BJ (cell line): Measurements from ENCODE around the gene CACNG7. TPM values are rescaled to one million over a fixed set of nuclear protein-coding genes. Genes with fewer than 3 reads are reported as not detected.

Experiments used
- CTCF ChIA-PET: fragments of 350-600 bp; formaldehyde crosslinking; extraction: SDS; loops from one replicate; lab custom pipeline; 2021; ENCODE audit warnings: antibody characterized with exemption, inconsistent platforms; lab: Yijun Ruan, JAX
- POLR2A ChIA-PET: fragments of 300-600 bp; sonication (Branson Sonifier 250); formaldehyde crosslinking; extraction: SDS; loops from one replicate; lab custom pipeline; 2021; ENCODE audit warnings: antibody characterized with exemption; lab: Charles Lee
- DNase-seq: peaks from one replicate; pipeline ENCODE4 v3.0.0-alpha.2; 2011; ENCODE audit warnings: low read depth
- H3K27me3 ChIP-seq: 2 replicates; pipeline ENCODE4 v1.6.0; 2011; ENCODE audit warnings: low read length; ENCODE audit not compliant: control insufficient read depth, insufficient read depth
- H3K36me3 ChIP-seq: 2 replicates; pipeline ENCODE4 v1.5.1; 2011; ENCODE audit warnings: low read length; ENCODE audit not compliant: control insufficient read depth, insufficient read depth
- H3K4me3 ChIP-seq: 2 replicates; pipeline ENCODE4 v1.5.1; 2011; ENCODE audit warnings: low read depth, mild to moderate bottlenecking, control low read depth, low read length
- polyA plus RNA-seq: library from polyadenylated mRNA; depleted of rRNA; stranded (reverse); fragments of >200 nt; gene quantifications from 2 replicates; pipeline ENCODE4 v1.2.3, GENCODE V29; 2011
- TF ChIP-seq, protein P1 (sequence below): IDR thresholded peaks from 2 replicates; pipeline ENCODE4 v1.5.1; 2011; ENCODE audit warnings: low read depth, mild to moderate bottlenecking, control low read depth, inconsistent platforms, low read length, moderate library complexity; ENCODE audit not compliant: insufficient read depth

The CACNG7 gene
- polyA plus RNA-seq, 1 experiment = 0.90 TPM

GRCh38 chr19:53978975-53979801 lies 70.1 kb downstream of the CACNG7 start:
- Histone ChIP-seq H3K36me3 (no peaks in the 10 kb centered on the region), H3K4me3 (peak overlapping the region; percentile 45), H3K27me3 (peaks cover 7% of the 10 kb centered on the region; the same call in 1 of the 2 replicates)
- CTCF ChIA-PET = no interaction called here
- POLR2A ChIA-PET = no interaction called here
- TF ChIP-seq, protein P1, sequence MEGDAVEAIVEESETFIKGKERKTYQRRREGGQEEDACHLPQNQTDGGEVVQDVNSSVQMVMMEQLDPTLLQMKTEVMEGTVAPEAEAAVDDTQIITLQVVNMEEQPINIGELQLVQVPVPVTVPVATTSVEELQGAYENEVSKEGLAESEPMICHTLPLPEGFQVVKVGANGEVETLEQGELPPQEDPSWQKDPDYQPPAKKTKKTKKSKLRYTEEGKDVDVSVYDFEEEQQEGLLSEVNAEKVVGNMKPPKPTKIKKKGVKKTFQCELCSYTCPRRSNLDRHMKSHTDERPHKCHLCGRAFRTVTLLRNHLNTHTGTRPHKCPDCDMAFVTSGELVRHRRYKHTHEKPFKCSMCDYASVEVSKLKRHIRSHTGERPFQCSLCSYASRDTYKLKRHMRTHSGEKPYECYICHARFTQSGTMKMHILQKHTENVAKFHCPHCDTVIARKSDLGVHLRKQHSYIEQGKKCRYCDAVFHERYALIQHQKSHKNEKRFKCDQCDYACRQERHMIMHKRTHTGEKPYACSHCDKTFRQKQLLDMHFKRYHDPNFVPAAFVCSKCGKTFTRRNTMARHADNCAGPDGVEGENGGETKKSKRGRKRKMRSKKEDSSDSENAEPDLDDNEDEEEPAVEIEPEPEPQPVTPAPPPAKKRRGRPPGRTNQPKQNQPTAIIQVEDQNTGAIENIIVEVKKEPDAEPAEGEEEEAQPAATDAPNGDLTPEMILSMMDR = no peak
- DNase-seq = no peak

GRCh38 chr19:53980539-53981375 lies 71.7 kb downstream of the CACNG7 start:
- ChIA-PET CTCF (interaction anchor here (1.0 to 1.6 kb wide), 2 partner anchors 43 to 134 kb away, joined by 4 to 5 read pairs; no protein-coding TSS in a partner anchor), POLR2A (interaction anchor here (0.8 kb wide), 1 partner anchor 111 kb away, joined by 9 read pairs; no protein-coding TSS in a partner anchor)
- H3K4me3 ChIP-seq = peak overlapping the region; percentile 45

GRCh38 chr19:53981376-53981951 lies 72.4 kb downstream of the CACNG7 start:
- H3K36me3 ChIP-seq = no peaks in the 10 kb centered on the region
- peaks cover 7% of the 10 kb centered on the region; the same call in 1 of the 2 replicates for H3K27me3 ChIP-seq
- no peak for DNase-seq
- POLR2A ChIA-PET = no interaction called here
- TF ChIP-seq, protein P1 = no peak
- CTCF ChIA-PET = interaction anchor here (1.6 kb wide), 1 partner anchor 42 kb away, joined by 5 read pairs; no protein-coding TSS in a partner anchor
- no peak overlapping the region for H3K4me3 ChIP-seq

More at GRCh38 chr19:53980539-53981375, 71.7 kb downstream of the CACNG7 start:
- TF ChIP-seq, protein P1 = no peak
- Histone ChIP-seq H3K36me3 (no peaks in the 10 kb centered on the region), H3K27me3 (peaks cover 7% of the 10 kb centered on the region; the same call in 1 of the 2 replicates)
- no peak for DNase-seq

DNA sequence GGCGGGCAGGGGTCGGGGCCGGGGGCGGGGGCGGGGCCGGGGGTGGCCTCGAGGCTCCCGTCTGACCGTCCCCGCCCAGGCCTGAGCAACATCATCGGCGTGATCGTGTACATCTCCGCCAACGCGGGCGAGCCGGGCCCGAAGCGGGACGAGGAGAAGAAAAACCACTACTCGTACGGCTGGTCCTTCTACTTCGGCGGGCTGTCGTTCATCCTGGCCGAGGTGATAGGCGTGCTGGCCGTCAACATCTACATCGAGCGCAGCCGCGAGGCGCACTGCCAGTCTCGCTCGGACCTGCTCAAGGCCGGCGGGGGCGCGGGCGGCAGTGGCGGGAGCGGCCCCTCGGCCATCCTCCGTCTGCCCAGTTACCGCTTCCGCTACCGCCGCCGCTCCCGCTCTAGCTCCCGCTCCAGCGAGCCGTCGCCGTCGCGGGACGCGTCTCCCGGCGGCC lies 72.9 kb downstream of the CACNG7 start:
- peak overlapping the region; percentile 27 for H3K4me3 ChIP-seq
- no peak for DNase-seq
- TF ChIP-seq, protein P1 = no peak
- CTCF ChIA-PET = no interaction called here
- peaks cover 7% of the 10 kb centered on the region; the same call in 1 of the 2 replicates for H3K27me3 ChIP-seq
- POLR2A ChIA-PET = no interaction called here
- H3K36me3 ChIP-seq = no peaks in the 10 kb centered on the region
